Occipital lobe (tissue), 2 donors: ENCODE data around the gene ARMC2. TPM values are rescaled to one million over a fixed set of nuclear protein-coding genes. Genes with fewer than 3 reads are reported as not detected.
A peak's percentile ranks its signal among the peaks of the same experiment; 100 is the strongest.

Source experiments
- DNase-seq: peaks from one replicate; lab custom pipeline; 2025; lab: John Stamatoyannopoulos, UW
- total RNA-seq: library from RNA; depleted of rRNA; stranded (reverse); fragments of >200 nt; gene quantifications from one replicate; pipeline ENCODE4 v1.2.3, GENCODE V29; 2014

Gene ARMC2
- total RNA-seq, 1 donor from 2014 or later = 15.3 TPM

GRCh38 chr6:108983151-108983550, 134.9 kb downstream of the ARMC2 start:
- no peak for DNase-seq

- DNase-seq = no peak
Observed at GRCh38 chr6:108985301-108985700, 137.1 kb downstream of the ARMC2 start.

- no peak for DNase-seq
Observed at GRCh38 chr6:108987156-108987555, 138.9 kb downstream of the ARMC2 start.

- DNase-seq = no peak
Observed at GRCh38 chr6:108988296-108988695, 140.1 kb downstream of the ARMC2 start.

GRCh38 chr6:108988765-108989164, 140.5 kb downstream of the ARMC2 start:
- no peak for DNase-seq

GRCh38 chr6:108989700-108990099, 141.5 kb downstream of the ARMC2 start:
- DNase-seq = no peak

GRCh38 chr6:108993876-108994275, 145.7 kb downstream of the ARMC2 start:
- no peak for DNase-seq

GRCh38 chr6:108995296-108995695, 147.1 kb downstream of the ARMC2 start:
- no peak for DNase-seq

- DNase-seq = no peak
Observed at GRCh38 chr6:108996208-108996607, 148.0 kb downstream of the ARMC2 start.

- no peak for DNase-seq
Observed at GRCh38 chr6:108998485-108998884, 150.3 kb downstream of the ARMC2 start.

GRCh38 chr6:108999428-108999827, 151.2 kb downstream of the ARMC2 start:
- no peak for DNase-seq

GRCh38 chr6:109000289-109000688, 152.1 kb downstream of the ARMC2 start:
- DNase-seq = no peak

- no peak for DNase-seq
Observed at GRCh38 chr6:109001291-109001894, 153.2 kb downstream of the ARMC2 start.

GRCh38 chr6:109002051-109002697, 154.0 kb downstream of the ARMC2 start:
- DNase-seq = no peak

- no peak for DNase-seq
Observed at GRCh38 chr6:109002882-109003281, 154.7 kb downstream of the ARMC2 start.

- DNase-seq = no peak
Observed at GRCh38 chr6:109006818-109007217, 158.6 kb downstream of the ARMC2 start.

- no peak for DNase-seq
Observed at GRCh38 chr6:109007521-109007920, 159.3 kb downstream of the ARMC2 start.

GRCh38 chr6:109008054-109008453, 159.8 kb downstream of the ARMC2 start:
- no peak for DNase-seq

GRCh38 chr6:109008537-109009235, 160.5 kb downstream of the ARMC2 start:
- DNase-seq = peak; percentile 59

GRCh38 chr6:109009236-109009961, 161.2 kb downstream of the ARMC2 start:
- peak; percentile 80 for DNase-seq

- DNase-seq = no peak
Observed at GRCh38 chr6:109009962-109010704, 161.9 kb downstream of the ARMC2 start.
